ENCODE measurements around the gene ELAVL1. TPM values are rescaled to one million over a fixed set of nuclear protein-coding genes. Genes with fewer than 3 reads are reported as not detected.

Gene ELAVL1
- total RNA-seq, 1 donor from 2014 or later = 107 TPM

DNA sequence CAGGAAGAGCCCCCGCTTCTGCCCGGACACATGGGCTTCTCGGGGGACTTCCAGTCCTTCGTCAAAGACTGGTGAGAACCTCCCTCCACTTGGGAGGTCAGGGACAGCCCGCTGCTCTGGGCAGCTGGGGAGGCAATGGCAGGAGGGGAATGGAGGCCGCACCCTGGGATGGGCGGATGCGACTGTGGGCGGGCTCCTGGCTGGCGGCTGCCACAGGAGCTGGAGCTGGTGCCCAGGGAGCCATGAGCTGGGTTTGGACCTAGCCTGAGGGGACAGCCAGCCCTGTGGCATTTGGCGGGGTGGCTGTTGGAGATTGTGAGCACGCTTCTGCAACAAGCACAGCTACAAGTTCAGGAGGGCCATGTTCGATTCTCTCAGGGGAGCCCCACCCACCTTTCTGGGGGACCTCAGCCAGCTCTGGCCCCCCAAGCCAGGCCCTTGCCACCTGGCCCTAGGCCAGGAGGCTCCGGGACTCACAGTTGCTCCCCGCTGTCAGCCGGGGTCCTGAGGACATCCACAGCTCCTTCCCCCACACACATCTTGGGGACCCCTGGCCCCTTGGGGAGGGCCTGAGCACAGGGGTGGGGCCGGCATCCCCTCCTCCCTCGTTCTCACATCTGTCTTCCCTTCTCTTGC lies 93.8 kb downstream of the ELAVL1 start:
- Mint-ChIP-seq H3K27me3 (ENCODE audit: low read depth, unreplicated experiment) (peaks cover 10% of the 10 kb centered on the region), H3K9me3 (ENCODE audit: unreplicated experiment) (no peaks in the 10 kb centered on the region), H3K4me3 (ENCODE audit: unreplicated experiment) (no peak overlapping the region), H3K27ac (ENCODE audit: unreplicated experiment) (no peak overlapping the region), H3K4me1 (ENCODE audit: low read depth, unreplicated experiment) (no peaks in the 10 kb centered on the region), H3K36me3 (ENCODE audit: low read depth, unreplicated experiment) (peaks cover 3% of the 10 kb centered on the region)
- H4K20me1 ChIP-seq (ENCODE audit: insufficient read depth, low read length) = peaks cover 35% of the 10 kb centered on the region
- no peaks in the 10 kb centered on the region for H3K36me3 ChIP-seq (ENCODE audit: insufficient read depth, low read length)
- DNase-seq (ENCODE audit: low read depth) (no peak), FAIRE-seq (no peak)
- H3K9ac ChIP-seq (ENCODE audit: low read length) = no peak overlapping the region
- H3K4me2 ChIP-seq (ENCODE audit: low read length) = no peak overlapping the region
- no peak overlapping the region for H3K27ac ChIP-seq (ENCODE audit: low read depth, low read length)
- peaks cover 16% of the 10 kb centered on the region for H3K79me2 ChIP-seq (ENCODE audit: insufficient read depth, low read length)
- no peak overlapping the region for H2AFZ ChIP-seq (ENCODE audit: low read depth, low read length)
- peaks cover 8% of the 10 kb centered on the region for H3K4me1 ChIP-seq (ENCODE audit: insufficient read depth, low read length)
- no peaks in the 10 kb centered on the region for H3K9me3 ChIP-seq (ENCODE audit: insufficient read depth, low read depth, low read length)
- TF ChIP-seq, protein P1, sequence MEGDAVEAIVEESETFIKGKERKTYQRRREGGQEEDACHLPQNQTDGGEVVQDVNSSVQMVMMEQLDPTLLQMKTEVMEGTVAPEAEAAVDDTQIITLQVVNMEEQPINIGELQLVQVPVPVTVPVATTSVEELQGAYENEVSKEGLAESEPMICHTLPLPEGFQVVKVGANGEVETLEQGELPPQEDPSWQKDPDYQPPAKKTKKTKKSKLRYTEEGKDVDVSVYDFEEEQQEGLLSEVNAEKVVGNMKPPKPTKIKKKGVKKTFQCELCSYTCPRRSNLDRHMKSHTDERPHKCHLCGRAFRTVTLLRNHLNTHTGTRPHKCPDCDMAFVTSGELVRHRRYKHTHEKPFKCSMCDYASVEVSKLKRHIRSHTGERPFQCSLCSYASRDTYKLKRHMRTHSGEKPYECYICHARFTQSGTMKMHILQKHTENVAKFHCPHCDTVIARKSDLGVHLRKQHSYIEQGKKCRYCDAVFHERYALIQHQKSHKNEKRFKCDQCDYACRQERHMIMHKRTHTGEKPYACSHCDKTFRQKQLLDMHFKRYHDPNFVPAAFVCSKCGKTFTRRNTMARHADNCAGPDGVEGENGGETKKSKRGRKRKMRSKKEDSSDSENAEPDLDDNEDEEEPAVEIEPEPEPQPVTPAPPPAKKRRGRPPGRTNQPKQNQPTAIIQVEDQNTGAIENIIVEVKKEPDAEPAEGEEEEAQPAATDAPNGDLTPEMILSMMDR (IDR thresholded peaks at IDR 0.05; ENCODE audit: insufficient read depth, low read depth, low read length) = no peak
- TF ChIP-seq EZH2 (IDR thresholded peaks at IDR 0.05; ENCODE audit: insufficient read depth, low read length) = no peak
- H3K27me3 ChIP-seq (ENCODE audit: insufficient read depth, low read length) = peaks cover 11% of the 10 kb centered on the region
- H3K4me3 ChIP-seq (ENCODE audit: insufficient read depth, low read depth, low read length) = no peak overlapping the region

DNA sequence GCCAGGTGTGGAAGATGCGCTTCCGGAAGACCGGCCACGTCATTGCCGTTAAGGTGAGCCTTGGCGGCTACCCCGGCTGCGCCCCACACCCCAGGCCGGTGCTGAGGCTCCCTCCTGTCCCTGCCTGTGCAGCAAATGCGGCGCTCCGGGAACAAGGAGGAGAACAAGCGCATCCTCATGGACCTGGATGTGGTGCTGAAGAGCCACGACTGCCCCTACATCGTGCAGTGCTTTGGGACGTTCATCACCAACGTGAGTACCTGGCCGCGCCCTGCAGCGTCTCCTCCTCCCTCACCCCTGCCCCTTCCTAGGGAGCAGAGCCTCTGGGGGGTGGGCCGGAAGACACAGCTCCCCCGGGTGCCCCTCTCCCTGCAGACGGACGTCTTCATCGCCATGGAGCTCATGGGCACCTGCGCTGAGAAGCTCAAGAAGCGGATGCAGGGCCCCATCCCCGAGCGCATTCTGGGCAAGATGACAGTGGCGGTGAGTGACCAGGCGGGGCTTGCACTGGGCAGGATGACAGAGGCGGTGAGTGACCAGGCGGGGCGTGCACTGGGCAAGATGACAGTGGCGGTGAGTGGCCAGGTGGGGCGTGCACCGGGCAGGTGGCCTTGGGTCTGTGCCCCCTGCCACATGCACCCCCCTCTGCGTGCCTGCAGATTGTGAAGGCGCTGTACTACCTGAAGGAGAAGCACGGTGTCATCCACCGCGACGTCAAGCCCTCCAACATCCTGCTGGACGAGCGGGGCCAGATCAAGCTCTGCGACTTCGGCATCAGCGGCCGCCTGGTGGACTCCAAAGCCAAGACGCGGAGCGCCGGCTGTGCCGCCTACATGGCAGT lies 94.9 kb downstream of the ELAVL1 start:
- Mint-ChIP-seq H3K27ac (ENCODE audit: unreplicated experiment) (no peak overlapping the region), H3K36me3 (ENCODE audit: low read depth, unreplicated experiment) (peaks cover 3% of the 10 kb centered on the region), H3K4me1 (ENCODE audit: low read depth, unreplicated experiment) (no peaks in the 10 kb centered on the region), H3K9me3 (ENCODE audit: unreplicated experiment) (no peaks in the 10 kb centered on the region), H3K27me3 (ENCODE audit: low read depth, unreplicated experiment) (peaks cover 7% of the 10 kb centered on the region), H3K4me3 (ENCODE audit: unreplicated experiment) (no peak overlapping the region)
- DNase-seq (ENCODE audit: low read depth) (no peak), FAIRE-seq (no peak)
- H3K9me3 ChIP-seq (ENCODE audit: insufficient read depth, low read depth, low read length) = no peaks in the 10 kb centered on the region
- peaks cover 26% of the 10 kb centered on the region for H3K79me2 ChIP-seq (ENCODE audit: insufficient read depth, low read length)
- no peak overlapping the region for H2AFZ ChIP-seq (ENCODE audit: low read depth, low read length)
- H3K36me3 ChIP-seq (ENCODE audit: insufficient read depth, low read length) = no peaks in the 10 kb centered on the region
- TF ChIP-seq, protein P1 (IDR thresholded peaks at IDR 0.05; ENCODE audit: insufficient read depth, low read depth, low read length) = no peak
- TF ChIP-seq EZH2 (IDR thresholded peaks at IDR 0.05; ENCODE audit: insufficient read depth, low read length) = no peak
- peaks cover 40% of the 10 kb centered on the region for H4K20me1 ChIP-seq (ENCODE audit: insufficient read depth, low read length)
- peaks cover 2% of the 10 kb centered on the region for H3K4me1 ChIP-seq (ENCODE audit: insufficient read depth, low read length)
- H3K9ac ChIP-seq (ENCODE audit: low read length) = no peak overlapping the region
- H3K27ac ChIP-seq (ENCODE audit: low read depth, low read length) = no peak overlapping the region
- peaks cover 4% of the 10 kb centered on the region for H3K27me3 ChIP-seq (ENCODE audit: insufficient read depth, low read length)
- H3K4me3 ChIP-seq (ENCODE audit: insufficient read depth, low read depth, low read length) = no peak overlapping the region
- no peak overlapping the region for H3K4me2 ChIP-seq (ENCODE audit: low read length)
